ENCODE results near the gene PGS1.

DNA sequence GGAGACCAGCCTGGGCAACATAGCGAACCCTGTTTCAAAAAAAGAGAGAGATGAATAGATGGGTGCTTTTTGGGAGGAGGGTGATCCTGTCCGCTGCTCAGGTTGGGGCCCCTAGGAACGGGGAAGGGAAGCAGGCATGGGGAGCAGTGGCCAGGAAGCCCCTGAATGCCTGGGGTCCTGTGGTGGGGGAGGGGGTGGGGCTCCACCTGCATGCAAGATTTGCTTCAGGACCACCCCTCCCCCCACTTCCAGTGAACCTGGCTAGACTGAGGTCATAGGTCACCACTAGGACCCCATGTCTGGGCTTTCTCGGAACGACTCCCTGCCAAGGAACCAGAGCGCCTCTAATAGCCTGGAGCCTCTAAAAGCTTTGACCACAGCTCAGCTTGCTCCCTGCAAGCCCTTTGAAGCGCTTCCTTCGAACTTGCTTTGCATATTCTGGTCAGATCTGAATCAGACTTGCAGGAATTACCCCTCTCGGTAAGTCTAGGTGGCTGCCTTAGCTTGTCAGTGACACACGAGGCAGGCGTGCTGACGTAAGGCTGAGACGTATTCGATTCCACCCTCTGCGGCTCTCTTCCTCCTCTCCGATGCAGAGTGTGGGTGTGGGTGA is 22.2 kb upstream of the PGS1 start:
- no peak for TF ChIP-seq CTCF (IDR thresholded peaks at IDR 0.05)
- TF ChIP-seq POLR2A (IDR thresholded peaks at IDR 0.05), result no peak

Measured in stomach (tissue), 4 donors.